ENCODE measurements around the gene CENPK. TPM values are rescaled to one million over a fixed set of nuclear protein-coding genes. Genes with fewer than 3 reads are reported as not detected.

The CENPK gene
- polyA plus RNA-seq, 3 donors from 2014 or later: 3.9 to 17.4 (median 15.4) TPM

GRCh38 chr5:65483546-65484346, 79.2 kb downstream of the CENPK start:
- Mint-ChIP-seq H3K9me3 (no peaks in the 10 kb centered on the region), H3K27me3 (ENCODE audit: low read depth in 3 of 3) (peaks cover 0 to 9% (median 3%) of the 10 kb centered on the region in 3 donors), H3K4me1 (peaks cover 10% of the 10 kb centered on the region in 2 donors), H3K4me3 (peak overlapping the region in 2 of 5 donors; percentile 87 to 93), H3K27ac (peak overlapping the region; percentile 66 to 90 (median 86)), H3K36me3 (no peaks in the 10 kb centered on the region)
- peak; percentile 14 to 52 (median 45) for DNase-seq

- no peaks in the 10 kb centered on the region for H3K36me3 Mint-ChIP-seq
- H3K4me3 Mint-ChIP-seq: peak overlapping the region in 2 of 5 donors; percentile 87 to 93
- peaks cover 0 to 9% (median 3%) of the 10 kb centered on the region in 3 donors for H3K27me3 Mint-ChIP-seq (ENCODE audit: low read depth in 3 of 3)
- peak overlapping the region; percentile 79 to 90 (median 86) for H3K27ac Mint-ChIP-seq
- H3K9me3 Mint-ChIP-seq: no peaks in the 10 kb centered on the region
- DNase-seq: peak; percentile 30 to 35 (median 34)
- H3K4me1 Mint-ChIP-seq: peaks cover 10% of the 10 kb centered on the region in 2 donors
Observed at GRCh38 chr5:65482736-65483545, 80.0 kb downstream of the CENPK start.

- DNase-seq: peak in 1 of 3 donors; percentile 15
- peak overlapping the region in 2 of 5 donors; percentile 87 to 93 for H3K4me3 Mint-ChIP-seq
- H3K36me3 Mint-ChIP-seq: no peaks in the 10 kb centered on the region
- H3K27ac Mint-ChIP-seq: peak overlapping the region; percentile 79 to 90 (median 82)
- peaks cover 10% of the 10 kb centered on the region in 2 donors for H3K4me1 Mint-ChIP-seq
- peaks cover 0 to 9% (median 3%) of the 10 kb centered on the region in 3 donors for H3K27me3 Mint-ChIP-seq (ENCODE audit: low read depth in 3 of 3)
- no peaks in the 10 kb centered on the region for H3K9me3 Mint-ChIP-seq
Observed at GRCh38 chr5:65482296-65482735, 80.7 kb downstream of the CENPK start.

DNA sequence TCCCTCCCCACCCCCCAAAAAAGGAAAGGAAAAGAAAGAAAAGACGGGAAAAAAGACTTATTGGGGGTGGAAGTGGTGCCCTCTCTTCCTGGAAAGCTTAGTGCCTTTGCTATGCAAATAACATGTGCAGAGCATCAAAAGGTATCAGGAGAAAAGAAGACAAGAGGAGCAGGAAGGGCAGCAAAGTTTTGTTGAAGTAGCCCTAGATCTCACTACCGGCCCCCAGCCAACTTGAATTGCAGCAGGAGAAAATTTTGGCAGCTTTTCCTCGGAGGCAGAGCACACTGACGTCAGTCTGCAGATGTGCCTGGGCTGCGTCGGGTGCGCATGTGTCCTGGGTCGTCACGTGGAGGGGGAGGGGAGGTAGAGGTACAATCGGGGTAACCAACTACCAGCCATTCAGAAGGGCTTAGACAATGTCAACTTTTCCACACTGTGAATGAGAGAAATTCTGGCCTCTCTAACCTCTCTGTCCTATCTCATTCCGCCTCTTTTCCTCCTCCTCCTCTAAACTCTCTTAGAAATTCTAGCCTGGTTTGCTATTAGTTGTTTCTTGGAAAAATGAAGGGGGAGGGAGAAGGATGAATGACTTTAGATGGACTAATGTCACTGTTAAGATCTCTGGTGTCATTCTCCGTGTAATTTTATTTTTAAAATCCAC, 81.2 kb downstream of the CENPK start, which contains the start of gene ADAMTS6:
TSS of gene ADAMTS6 (minus strand) at position 286 of the 661 bp plus-strand sequence. CDS start 8,247 bp downstream, outside the sequence.
- DNase-seq: peak; percentile 40 to 59 (median 47)
- no peaks in the 10 kb centered on the region for H3K36me3 Mint-ChIP-seq
- H3K27me3 Mint-ChIP-seq (ENCODE audit: low read depth in 3 of 3): peaks cover 0 to 9% (median 3%) of the 10 kb centered on the region in 3 donors
- H3K27ac Mint-ChIP-seq: peak within 1 kb of the TSS; percentile 79 to 90 (median 86)
- H3K9me3 Mint-ChIP-seq: no peaks in the 10 kb centered on the region
- peaks cover 10% of the 10 kb centered on the region in 2 donors for H3K4me1 Mint-ChIP-seq
- H3K4me3 Mint-ChIP-seq: peak within 1 kb of the TSS in 2 of 5 donors; percentile 87 to 93

- DNase-seq: peak in 2 of 3 donors; percentile 0 to 3
- no peaks in the 10 kb centered on the region for H3K9me3 Mint-ChIP-seq
- peaks cover 10% of the 10 kb centered on the region in 2 donors for H3K4me1 Mint-ChIP-seq
- peak overlapping the region in 2 of 5 donors; percentile 87 to 93 for H3K4me3 Mint-ChIP-seq
- H3K27ac Mint-ChIP-seq: peak overlapping the region; percentile 32 to 90 (median 82)
- no peaks in the 10 kb centered on the region for H3K36me3 Mint-ChIP-seq
- peaks cover 0 to 9% (median 3%) of the 10 kb centered on the region in 3 donors for H3K27me3 Mint-ChIP-seq (ENCODE audit: low read depth in 3 of 3)
Observed at GRCh38 chr5:65481171-65481581, 81.8 kb downstream of the CENPK start.

DNA sequence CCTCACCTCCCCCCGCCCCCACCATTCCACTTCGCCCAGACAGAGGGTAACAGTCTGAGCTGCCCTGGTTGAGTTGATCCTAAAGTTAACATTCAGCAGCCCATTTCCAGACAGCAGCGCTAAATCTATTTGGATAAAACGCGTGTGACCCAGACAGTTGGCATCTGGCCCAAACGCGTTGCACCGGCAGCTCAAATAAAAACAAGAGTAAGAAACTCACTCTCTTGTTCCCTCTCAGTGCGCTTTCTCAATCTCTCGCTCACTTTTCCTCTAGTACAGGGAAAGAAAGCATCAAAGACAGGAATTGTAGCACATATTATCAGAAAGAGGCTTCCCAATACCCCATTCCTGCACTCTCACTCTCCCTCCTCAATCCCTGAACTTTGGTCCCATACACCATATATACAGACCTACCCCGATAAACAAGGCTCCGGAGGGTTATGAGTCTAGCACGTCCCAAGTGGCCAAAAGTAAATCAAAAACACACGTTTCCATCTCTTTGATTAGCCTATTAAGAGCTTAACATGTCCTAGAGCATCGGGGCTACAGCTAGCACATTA, 82.6 kb downstream of the CENPK start:
- Mint-ChIP-seq H3K4me1 (peaks cover 10% of the 10 kb centered on the region in 2 donors), H3K4me3 (no peak overlapping the region), H3K27me3 (ENCODE audit: low read depth in 3 of 3) (peaks cover 0 to 9% (median 3%) of the 10 kb centered on the region in 3 donors), H3K27ac (no peak overlapping the region), H3K9me3 (no peaks in the 10 kb centered on the region), H3K36me3 (no peaks in the 10 kb centered on the region)
- peak; percentile 2 to 11 (median 7) for DNase-seq

- Mint-ChIP-seq H3K9me3 (no peaks in the 10 kb centered on the region), H3K4me3 (no peak overlapping the region), H3K4me1 (peaks cover 10% of the 10 kb centered on the region in 2 donors), H3K27me3 (ENCODE audit: low read depth in 3 of 3) (peaks cover 0 to 9% (median 3%) of the 10 kb centered on the region in 3 donors), H3K27ac (no peak overlapping the region), H3K36me3 (no peaks in the 10 kb centered on the region)
- DNase-seq: no peak
Observed at GRCh38 chr5:65479527-65479926, 83.4 kb downstream of the CENPK start.

DNA sequence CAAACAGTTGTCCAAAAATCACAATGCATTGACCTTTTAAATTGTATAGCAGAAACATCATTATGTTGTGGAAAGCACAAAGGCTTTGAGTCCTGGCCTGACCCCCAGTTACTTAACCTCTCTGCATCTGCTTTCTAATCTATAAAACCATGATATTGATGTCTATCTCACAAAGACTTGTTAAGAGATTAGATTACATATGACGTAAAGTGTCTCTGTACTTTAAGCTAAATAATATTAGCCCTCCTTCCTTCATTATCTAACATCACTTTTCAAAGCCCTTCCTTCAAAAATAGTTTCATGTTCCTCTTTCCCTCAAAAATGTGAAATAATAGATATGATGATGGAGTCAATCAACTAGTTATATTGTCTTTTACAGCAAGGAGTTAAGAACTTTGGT, 84.6 kb downstream of the CENPK start:
- peaks cover 6% of the 10 kb centered on the region in 2 donors for H3K4me1 Mint-ChIP-seq
- peaks cover 0 to 9% (median 3%) of the 10 kb centered on the region in 3 donors for H3K27me3 Mint-ChIP-seq (ENCODE audit: low read depth in 3 of 3)
- no peak for DNase-seq
- H3K36me3 Mint-ChIP-seq: no peaks in the 10 kb centered on the region
- H3K27ac Mint-ChIP-seq: no peak overlapping the region
- H3K9me3 Mint-ChIP-seq: no peaks in the 10 kb centered on the region
- no peak overlapping the region for H3K4me3 Mint-ChIP-seq

DNA sequence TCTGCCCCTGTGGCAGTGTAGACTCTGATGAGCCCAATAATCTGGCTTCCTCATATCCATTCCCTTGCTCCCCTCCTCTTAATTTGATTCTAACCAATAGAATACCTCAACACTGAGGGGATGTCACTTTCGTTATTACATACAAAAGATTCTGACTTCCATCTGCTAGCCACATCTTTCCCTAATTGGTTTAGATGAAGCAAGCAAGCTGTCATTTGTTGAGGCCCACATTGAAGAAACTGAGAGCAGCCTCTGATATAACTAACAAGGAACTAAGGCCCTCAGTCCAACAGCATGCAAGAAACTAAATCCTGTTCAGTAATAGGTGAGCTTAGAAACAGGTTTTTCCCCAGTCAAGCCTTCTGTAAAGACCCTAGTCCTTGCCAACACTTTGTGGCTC, 87.1 kb downstream of the CENPK start:
- H3K36me3 Mint-ChIP-seq: no peaks in the 10 kb centered on the region
- no peaks in the 10 kb centered on the region for H3K4me1 Mint-ChIP-seq
- no peak overlapping the region for H3K27ac Mint-ChIP-seq
- no peak overlapping the region for H3K4me3 Mint-ChIP-seq
- no peak for DNase-seq
- H3K27me3 Mint-ChIP-seq (ENCODE audit: low read depth in 3 of 3): peaks cover 0 to 1% (median 0%) of the 10 kb centered on the region in 3 donors
- peaks cover 0 to under 1% (median 0%) of the 10 kb centered on the region in 6 donors for H3K9me3 Mint-ChIP-seq

DNA sequence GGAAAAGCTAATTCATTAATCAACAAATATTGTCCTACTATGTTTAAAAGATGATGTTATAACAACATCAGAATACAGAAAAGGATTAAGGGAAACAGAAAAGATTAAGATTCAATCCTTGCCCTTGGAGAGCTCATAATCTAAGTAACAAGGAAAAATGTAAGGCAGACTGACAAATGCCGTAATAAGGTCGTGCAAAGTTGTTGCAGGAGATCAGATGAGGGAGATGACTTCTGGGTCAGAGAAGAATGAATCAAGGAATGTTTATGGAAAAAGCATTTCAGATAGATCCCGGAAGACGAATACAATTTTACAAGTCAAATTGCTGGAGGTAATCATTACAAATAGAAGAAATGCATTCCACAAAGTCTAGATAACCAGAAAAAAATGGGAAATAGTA, 87.6 kb downstream of the CENPK start:
- Mint-ChIP-seq H3K27me3 (ENCODE audit: low read depth in 3 of 3) (peaks cover 0 to 1% (median 0%) of the 10 kb centered on the region in 3 donors), H3K9me3 (peaks cover 0 to 2% (median 0%) of the 10 kb centered on the region in 6 donors), H3K27ac (no peak overlapping the region), H3K4me3 (no peak overlapping the region), H3K4me1 (no peaks in the 10 kb centered on the region), H3K36me3 (no peaks in the 10 kb centered on the region)
- no peak for DNase-seq

- Mint-ChIP-seq H3K9me3 (peaks cover 0 to 2% (median 0%) of the 10 kb centered on the region in 6 donors), H3K4me3 (no peak overlapping the region), H3K27ac (no peak overlapping the region), H3K4me1 (no peaks in the 10 kb centered on the region), H3K36me3 (no peaks in the 10 kb centered on the region), H3K27me3 (ENCODE audit: low read depth in 3 of 3) (peaks cover 0 to 1% (median 0%) of the 10 kb centered on the region in 3 donors)
- DNase-seq: no peak
Observed at GRCh38 chr5:65474130-65474711, 88.7 kb downstream of the CENPK start.

DNA sequence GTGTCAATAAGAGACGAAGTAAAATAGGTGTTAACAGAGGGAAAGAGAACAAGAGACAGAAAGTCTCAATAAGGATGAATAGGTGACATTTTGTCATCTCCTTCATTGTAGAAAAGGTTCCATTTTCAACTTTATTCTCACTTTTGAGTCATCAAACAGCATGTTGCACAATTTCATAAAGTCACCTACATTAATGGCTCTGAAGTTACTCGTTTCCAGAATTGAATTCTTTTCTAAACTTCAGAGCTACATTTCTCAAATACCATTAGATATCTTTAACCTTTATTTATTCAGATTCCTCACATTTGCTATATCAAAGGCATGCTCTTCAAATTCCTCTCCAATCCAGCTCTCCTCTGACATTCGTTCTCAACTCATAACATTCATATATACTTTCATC, 94.3 kb downstream of the CENPK start:
- Mint-ChIP-seq H3K36me3 (no peaks in the 10 kb centered on the region), H3K4me1 (no peaks in the 10 kb centered on the region), H3K9me3 (peaks cover 0 to 2% (median 0%) of the 10 kb centered on the region in 6 donors), H3K27me3 (ENCODE audit: low read depth in 3 of 3) (peaks cover 0 to 1% (median 0%) of the 10 kb centered on the region in 3 donors), H3K4me3 (no peak overlapping the region), H3K27ac (no peak overlapping the region)
- no peak for DNase-seq

All from immature natural killer cell (primary cell).